Lower lobe of right lung (tissue), 2 donors: ENCODE measurements around the gene DAO. TPM values are rescaled to one million over a fixed set of nuclear protein-coding genes. Genes with fewer than 3 reads are reported as not detected.
"Not testable (repeated sequence)": the region's sequence is repeated elsewhere in the genome, so short reads cannot be mapped to it uniquely, and the experiment has no call there.

Experiments used
- ATAC-seq, 2 donors: fragments of 200-7000 bp; cut with Tn5 transposase; one replicate each; pipeline ENCODE4 v1.9.1; 2020 to 2022; ENCODE audit warnings: mild to moderate bottlenecking in 2 of 2, moderate library complexity in 2 of 2
- DNase-seq: peaks from one replicate; pipeline ENCODE4 v3.0.0-alpha.2; 2020
- H3K27ac ChIP-seq: fragments of 200-600 bp; one replicate; pipeline ENCODE4 v1.8.0; 2022
- H3K27me3 ChIP-seq: fragments of 200-600 bp; one replicate; pipeline ENCODE4 v1.8.0; 2022; ENCODE audit warnings: low read depth
- H3K36me3 ChIP-seq: fragments of 200-600 bp; one replicate; pipeline ENCODE4 v1.8.0; 2022; ENCODE audit warnings: mild to moderate bottlenecking
- H3K4me1 ChIP-seq: fragments of 200-600 bp; one replicate; pipeline ENCODE4 v1.8.0; 2022
- H3K4me3 ChIP-seq: fragments of 200-600 bp; one replicate; pipeline ENCODE4 v1.8.0; 2022; ENCODE audit warnings: mild to moderate bottlenecking
- H3K9me3 ChIP-seq: fragments of 200-600 bp; one replicate; pipeline ENCODE4 v1.8.0; 2022
- intact Hi-C: fragments of 100-400 bp; cut with DNase I; formaldehyde crosslinking; loops from one replicate; pipeline ENCODE4 v1.11.0; 2022
- total RNA-seq: library from RNA; stranded (reverse); fragmentation: NEBNext Ultra II Directional; extraction: Animal tissue kit (Norgen Biotek cat#: 25700); gene quantifications from one replicate; pipeline ENCODE4 v1.2.1, GENCODE V29; 2021
- TF ChIP-seq, protein P1 (sequence below): fragments of 200-600 bp; IDR thresholded peaks from one replicate; pipeline ENCODE4 v1.8.0; 2022; ENCODE audit warnings: antibody characterized with exemption, mild to moderate bottlenecking
- donor health status: DM: no; HTN: yes; CAD: no; lungs with severe emphysema.

The DAO gene
- total RNA-seq, 1 donor from 2014 or later: not detected

DNA sequence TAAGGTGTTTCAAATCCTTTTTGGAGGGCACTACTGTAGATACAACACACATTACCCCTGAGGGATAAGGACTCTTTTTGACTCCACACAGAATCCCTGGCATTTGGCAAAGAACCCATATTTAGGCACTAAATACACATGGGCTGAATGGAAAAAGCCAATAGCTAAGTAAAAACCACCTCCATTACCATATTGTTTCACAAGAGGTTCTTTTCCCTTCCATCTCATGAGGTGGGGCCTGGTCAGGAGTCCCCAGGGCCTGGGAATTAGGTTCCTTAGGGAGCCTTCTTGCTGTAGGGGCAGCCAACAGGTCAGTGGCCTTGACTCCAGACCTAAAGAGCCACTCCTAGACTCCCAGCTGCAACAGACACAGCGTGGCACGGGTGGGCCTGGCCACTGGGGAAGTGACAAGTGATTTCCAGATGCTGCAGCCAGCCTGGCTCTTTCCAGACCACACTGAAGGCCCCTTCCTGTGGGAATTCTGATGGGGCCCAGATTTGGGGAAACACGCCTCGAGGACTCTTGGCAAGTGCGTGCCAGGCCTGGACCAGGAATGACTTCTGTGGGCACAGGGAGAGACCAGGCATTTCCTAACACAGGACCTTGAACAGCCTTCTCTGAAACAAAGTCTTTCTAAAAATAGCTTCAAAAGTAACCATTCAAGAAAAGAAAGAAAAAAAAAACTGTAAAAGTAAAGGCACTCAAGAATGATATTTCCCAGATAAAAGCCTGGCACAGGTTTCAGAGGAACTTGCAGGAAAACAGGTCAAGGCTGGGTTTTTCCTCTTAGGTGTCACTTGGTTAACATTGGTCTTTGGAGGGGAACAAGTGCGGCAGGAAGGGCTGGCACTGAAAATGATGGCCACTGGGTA, 40.6 kb upstream of the DAO start:
- H3K27me3 ChIP-seq: no peaks in the 10 kb centered on the region
- peak; percentile 55 to 70 for ATAC-seq

DNA sequence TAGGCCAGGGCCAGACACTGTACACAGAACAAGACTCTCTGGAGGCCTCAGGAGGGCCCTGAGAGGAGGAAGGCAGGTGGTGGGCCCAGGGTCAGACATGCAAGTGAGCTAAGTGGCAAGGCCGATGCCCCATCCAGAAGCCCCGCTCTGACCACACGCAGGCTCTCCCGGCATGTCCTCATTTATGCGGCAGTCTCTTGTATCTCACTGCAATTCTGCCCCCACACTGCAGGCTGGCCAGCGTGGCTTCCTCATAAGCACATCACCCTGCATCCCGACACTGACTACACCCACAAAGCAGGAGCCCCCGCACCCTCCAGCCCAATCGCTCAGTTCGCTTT, 40.0 kb upstream of the DAO start:
- H3K4me3 ChIP-seq: no peak overlapping the region
- TF ChIP-seq, protein P1, sequence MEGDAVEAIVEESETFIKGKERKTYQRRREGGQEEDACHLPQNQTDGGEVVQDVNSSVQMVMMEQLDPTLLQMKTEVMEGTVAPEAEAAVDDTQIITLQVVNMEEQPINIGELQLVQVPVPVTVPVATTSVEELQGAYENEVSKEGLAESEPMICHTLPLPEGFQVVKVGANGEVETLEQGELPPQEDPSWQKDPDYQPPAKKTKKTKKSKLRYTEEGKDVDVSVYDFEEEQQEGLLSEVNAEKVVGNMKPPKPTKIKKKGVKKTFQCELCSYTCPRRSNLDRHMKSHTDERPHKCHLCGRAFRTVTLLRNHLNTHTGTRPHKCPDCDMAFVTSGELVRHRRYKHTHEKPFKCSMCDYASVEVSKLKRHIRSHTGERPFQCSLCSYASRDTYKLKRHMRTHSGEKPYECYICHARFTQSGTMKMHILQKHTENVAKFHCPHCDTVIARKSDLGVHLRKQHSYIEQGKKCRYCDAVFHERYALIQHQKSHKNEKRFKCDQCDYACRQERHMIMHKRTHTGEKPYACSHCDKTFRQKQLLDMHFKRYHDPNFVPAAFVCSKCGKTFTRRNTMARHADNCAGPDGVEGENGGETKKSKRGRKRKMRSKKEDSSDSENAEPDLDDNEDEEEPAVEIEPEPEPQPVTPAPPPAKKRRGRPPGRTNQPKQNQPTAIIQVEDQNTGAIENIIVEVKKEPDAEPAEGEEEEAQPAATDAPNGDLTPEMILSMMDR: no peak
- H3K4me1 ChIP-seq: peaks cover 69% of the 10 kb centered on the region
- DNase-seq (peak; percentile 58), ATAC-seq (peak; percentile 2 to 32)
- H3K36me3 ChIP-seq: peaks cover 15% of the 10 kb centered on the region
- no peaks in the 10 kb centered on the region for H3K9me3 ChIP-seq
- intact Hi-C loops: no loop called here
- peak overlapping the region; percentile 86 for H3K27ac ChIP-seq
- H3K27me3 ChIP-seq: no peaks in the 10 kb centered on the region

More for the DNA sequence above, 40.6 kb upstream of the DAO start:
- TF ChIP-seq, protein P1: no peak
- Histone ChIP-seq H3K27ac (peak overlapping the region; percentile 86), H3K36me3 (peaks cover 21% of the 10 kb centered on the region), H3K4me3 (no peak overlapping the region), H3K4me1 (peaks cover 75% of the 10 kb centered on the region), H3K9me3 (no peaks in the 10 kb centered on the region)
- intact Hi-C loops: no loop called here
- DNase-seq: peak; percentile 58

DNA sequence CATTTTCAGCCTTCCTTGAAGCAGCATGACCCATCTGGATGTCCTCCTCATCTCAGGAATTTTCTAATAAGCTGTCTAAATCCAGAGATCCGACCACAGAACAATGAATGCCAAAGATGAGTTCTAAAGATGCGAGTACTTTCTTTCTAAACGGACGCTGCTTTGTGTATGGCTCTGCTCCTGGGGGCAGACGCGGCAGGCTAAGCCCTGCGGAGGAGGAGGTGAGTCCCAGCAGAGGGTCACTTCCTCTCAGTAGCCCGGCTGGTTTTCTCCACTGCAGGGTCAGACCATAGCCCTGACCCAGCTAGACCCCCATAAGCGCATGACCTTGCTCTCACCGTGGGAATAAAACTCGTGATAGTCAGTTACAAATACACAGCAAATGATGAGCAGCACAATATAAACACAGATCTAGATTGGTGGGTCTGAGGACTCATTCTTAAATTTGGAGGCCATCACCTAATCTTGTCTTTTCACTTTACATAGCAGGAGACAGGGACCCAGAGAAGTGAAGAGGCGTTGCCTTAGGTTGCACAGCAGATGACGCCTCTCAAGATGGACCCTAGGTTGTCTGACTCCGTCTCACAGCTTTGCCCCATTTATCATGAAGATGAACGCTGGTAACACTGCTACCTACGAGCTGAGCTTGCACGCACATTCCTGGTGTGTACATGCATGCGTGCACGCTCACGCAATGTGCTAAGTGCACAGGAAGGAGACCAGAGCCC, 39.1 kb upstream of the DAO start:
- Histone ChIP-seq H3K27me3 (no peaks in the 10 kb centered on the region), H3K4me3 (no peak overlapping the region), H3K4me1 (peaks cover 65% of the 10 kb centered on the region), H3K9me3 (no peaks in the 10 kb centered on the region), H3K27ac (peak overlapping the region; percentile 86), H3K36me3 (peaks cover 9% of the 10 kb centered on the region)
- DNase-seq (peak; percentile 19), ATAC-seq (no peak)
- intact Hi-C loops: no loop called here
- TF ChIP-seq, protein P1: no peak

DNA sequence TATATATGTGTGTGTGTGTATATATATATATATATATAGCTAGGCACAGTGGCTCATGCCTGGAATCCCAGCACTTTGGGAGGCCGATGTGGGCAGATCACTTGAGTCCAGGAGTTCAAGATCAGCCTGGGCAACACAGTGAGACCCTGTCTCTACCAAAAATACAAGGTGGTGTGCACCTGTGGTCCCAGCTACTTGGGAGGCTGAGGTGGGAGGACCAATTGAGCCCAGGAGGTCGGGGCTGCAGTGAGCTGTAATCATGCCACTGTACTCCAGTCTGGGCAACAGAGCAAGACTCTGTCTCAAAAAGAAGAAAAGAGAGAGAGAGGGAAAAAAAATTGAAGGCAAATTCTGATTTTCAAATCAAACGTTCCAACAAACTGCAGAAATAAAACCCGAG, 38.1 kb upstream of the DAO start:
- ATAC-seq, H3K9me3 ChIP-seq, H3K27me3 ChIP-seq, intact Hi-C loops, H3K4me3 ChIP-seq: not testable (repeated sequence)
- peak; percentile 3 for DNase-seq
- Histone ChIP-seq H3K4me1 (peaks cover 67% of the 10 kb centered on the region), H3K27ac (peak overlapping the region; percentile 14), H3K36me3 (peaks cover 17% of the 10 kb centered on the region)

DNA sequence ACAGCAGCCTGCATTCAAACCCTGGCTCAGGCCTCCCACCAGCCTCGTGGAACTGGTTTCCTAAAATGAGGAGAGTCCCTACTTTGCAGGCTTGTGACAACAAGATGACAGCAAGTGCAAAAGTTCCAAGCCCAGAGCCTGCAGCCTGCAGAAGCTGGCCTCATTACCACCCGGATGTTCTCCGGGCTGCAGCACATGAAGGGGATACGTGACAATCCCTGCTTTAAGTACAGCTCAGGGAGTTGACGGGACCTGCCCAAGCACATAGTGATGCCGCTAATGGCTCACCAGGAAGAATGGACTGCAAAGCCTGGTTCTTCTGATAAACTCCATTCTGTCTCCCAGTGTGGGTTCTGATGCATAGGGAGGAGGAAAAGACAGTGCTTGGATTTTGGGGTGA, 37.5 kb upstream of the DAO start:
- peaks cover 23% of the 10 kb centered on the region for H3K36me3 ChIP-seq
- H3K27me3 ChIP-seq: no peaks in the 10 kb centered on the region
- ATAC-seq (no peak), DNase-seq (peak; percentile 19)
- TF ChIP-seq, protein P1: no peak
- intact Hi-C loops: no loop called here
- H3K27ac ChIP-seq: peak overlapping the region; percentile 14
- H3K9me3 ChIP-seq: no peaks in the 10 kb centered on the region
- H3K4me1 ChIP-seq: peaks cover 67% of the 10 kb centered on the region
- no peak overlapping the region for H3K4me3 ChIP-seq

DNA sequence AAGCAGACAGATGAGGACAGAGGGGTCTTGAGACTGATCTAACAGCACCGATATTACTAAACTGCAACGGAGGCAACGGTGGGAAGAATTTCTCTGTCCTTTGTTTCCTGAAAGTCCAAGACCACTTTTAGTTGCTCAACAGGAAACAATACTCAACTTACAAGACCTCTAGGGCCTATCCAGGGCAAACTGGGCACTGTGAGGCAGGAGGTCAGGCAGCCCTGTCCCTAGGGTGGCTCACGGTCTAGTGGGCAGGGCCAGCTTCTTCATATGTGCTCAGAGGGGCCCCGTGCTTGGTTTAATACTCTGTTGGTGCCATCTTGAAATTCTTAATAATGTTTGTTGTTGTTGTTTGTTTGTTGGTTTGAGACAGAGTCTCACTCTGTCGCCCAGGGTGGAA, 36.7 kb upstream of the DAO start:
- TF ChIP-seq, protein P1: no peak
- intact Hi-C loops: no loop called here
- no peaks in the 10 kb centered on the region for H3K27me3 ChIP-seq
- peak overlapping the region; percentile 38 for H3K27ac ChIP-seq
- H3K4me1 ChIP-seq: peaks cover 64% of the 10 kb centered on the region
- H3K4me3 ChIP-seq: no peak overlapping the region
- H3K9me3 ChIP-seq: no peaks in the 10 kb centered on the region
- ATAC-seq: no peak
- peak; percentile 47 for DNase-seq
- H3K36me3 ChIP-seq: peaks cover 31% of the 10 kb centered on the region
